Measurements from ENCODE around the gene UNKL.

DNA sequence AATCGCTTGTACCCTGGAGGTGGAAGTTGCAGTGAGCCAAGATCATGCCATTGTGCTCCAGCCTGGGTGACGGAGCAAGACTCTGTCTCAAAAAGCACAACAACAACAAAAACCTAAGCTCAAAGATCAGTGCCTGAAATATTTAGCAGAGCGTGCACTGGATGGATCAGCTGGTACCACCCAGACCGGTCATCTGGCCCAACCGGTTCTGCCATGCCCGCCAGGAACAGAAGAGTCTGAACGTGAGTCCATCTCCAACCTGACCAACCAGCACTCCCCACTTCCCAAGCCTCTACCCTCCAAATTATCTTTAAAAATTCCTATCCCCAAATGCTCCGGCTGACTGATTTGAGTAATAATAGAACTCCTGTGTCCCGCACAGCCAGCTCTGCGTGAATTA is 7.6 kb upstream of the UNKL start:
- TF ChIP-seq, protein P1, sequence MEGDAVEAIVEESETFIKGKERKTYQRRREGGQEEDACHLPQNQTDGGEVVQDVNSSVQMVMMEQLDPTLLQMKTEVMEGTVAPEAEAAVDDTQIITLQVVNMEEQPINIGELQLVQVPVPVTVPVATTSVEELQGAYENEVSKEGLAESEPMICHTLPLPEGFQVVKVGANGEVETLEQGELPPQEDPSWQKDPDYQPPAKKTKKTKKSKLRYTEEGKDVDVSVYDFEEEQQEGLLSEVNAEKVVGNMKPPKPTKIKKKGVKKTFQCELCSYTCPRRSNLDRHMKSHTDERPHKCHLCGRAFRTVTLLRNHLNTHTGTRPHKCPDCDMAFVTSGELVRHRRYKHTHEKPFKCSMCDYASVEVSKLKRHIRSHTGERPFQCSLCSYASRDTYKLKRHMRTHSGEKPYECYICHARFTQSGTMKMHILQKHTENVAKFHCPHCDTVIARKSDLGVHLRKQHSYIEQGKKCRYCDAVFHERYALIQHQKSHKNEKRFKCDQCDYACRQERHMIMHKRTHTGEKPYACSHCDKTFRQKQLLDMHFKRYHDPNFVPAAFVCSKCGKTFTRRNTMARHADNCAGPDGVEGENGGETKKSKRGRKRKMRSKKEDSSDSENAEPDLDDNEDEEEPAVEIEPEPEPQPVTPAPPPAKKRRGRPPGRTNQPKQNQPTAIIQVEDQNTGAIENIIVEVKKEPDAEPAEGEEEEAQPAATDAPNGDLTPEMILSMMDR (IDR thresholded peaks at IDR 0.05; ENCODE audit: insufficient read depth, low read length, poor library complexity, severe bottlenecking), result no peak
- TF ChIP-seq EZH2phosphoT487 (conservative IDR thresholded peaks at IDR 0.05; ENCODE audit: low read length), result no peak
